GM18498 (cell line): ENCODE measurements around the gene CCN5.
"Not testable (repeated sequence)": the region's sequence is repeated elsewhere in the genome, so short reads cannot be mapped to it uniquely, and the experiment has no call there.

Experiments used
- ATAC-seq: cut with Tn5 transposase; IDR thresholded peaks from one replicate; pipeline ENCODE4 v1.9.1; 2021; ENCODE audit warnings: mild to moderate bottlenecking, moderate library complexity; ENCODE audit not compliant: unreplicated experiment

The CCN5 gene

GRCh38 chr20:44714701-44715498 lies at the start of gene CCN5:
Gene CCN5, plus strand, starts transcription at chr20:44715369. Its CDS starts 22 bp downstream, at chr20:44715391.
- ATAC-seq: no peak

- ATAC-seq: no peak
Observed at GRCh38 chr20:44666066-44666465, 49.1 kb upstream of the CCN5 start.

DNA sequence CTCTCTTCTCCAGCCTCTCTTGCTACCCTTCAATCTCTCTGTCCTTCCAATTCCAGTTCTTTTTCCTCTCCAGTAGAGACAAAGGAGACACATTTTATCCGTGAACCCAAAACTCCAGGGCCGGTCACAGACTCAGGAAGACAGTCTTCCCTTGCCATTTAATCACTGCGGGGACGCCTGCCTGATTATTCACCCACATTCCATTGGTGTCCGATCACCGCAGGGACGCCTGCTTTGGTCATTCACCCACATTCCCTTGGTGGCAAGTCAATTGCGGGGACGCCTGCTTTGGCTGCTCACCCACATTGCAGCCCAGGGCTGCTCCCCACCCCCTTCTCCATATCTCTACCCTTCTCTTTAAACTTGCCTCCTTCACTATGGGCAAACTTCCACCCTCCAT lies 44.3 kb upstream of the CCN5 start:
- ATAC-seq: not testable (repeated sequence)

GRCh38 chr20:44671541-44671940 lies 43.6 kb upstream of the CCN5 start:
- not testable (repeated sequence) for ATAC-seq

GRCh38 chr20:44672318-44672902 lies 42.8 kb upstream of the CCN5 start:
- not testable (repeated sequence) for ATAC-seq

- no peak for ATAC-seq
Observed at GRCh38 chr20:44678242-44678641, 36.9 kb upstream of the CCN5 start.

- ATAC-seq: no peak
Observed at GRCh38 chr20:44678990-44679611, 36.1 kb upstream of the CCN5 start.

DNA sequence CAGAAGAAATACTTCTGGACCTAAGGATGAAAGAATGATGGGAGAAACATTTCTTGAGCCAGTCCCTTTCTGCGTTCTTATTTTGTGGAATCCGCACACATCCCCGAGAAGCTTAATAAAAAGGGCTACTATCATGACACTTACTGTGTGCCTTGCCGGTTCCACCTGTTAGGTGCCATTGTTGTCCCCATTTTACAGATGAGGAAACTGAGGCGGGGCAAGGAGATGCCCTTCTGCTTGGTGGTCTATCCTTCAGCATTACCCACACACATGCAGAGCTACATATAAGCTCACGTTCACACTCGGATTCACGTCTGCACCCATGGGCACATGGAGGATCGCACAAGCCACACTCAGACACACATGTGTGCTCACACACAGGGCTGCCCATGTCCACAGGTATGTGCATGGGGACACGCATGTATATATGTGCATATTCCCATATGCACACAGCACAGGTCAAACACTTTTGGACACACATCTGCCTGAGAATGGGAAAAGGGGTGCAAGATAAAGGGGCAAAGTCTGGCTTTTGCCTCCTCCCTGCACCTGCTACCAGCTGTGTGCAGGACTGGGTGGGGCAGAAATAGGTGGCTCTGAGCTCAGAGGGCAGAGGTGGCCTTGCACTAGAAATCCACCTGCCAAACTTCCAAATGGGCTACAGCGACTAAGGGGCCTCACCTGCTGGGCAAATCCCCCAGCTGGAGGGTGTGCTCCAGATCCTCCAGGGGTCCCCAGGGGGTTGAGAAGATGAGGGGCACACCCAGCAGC lies 33.2 kb upstream of the CCN5 start:
- no peak for ATAC-seq

GRCh38 chr20:44683263-44684046 lies 31.7 kb upstream of the CCN5 start:
- ATAC-seq: peak; percentile 89

- no peak for ATAC-seq
Observed at GRCh38 chr20:44684047-44684967, 30.9 kb upstream of the CCN5 start.

DNA sequence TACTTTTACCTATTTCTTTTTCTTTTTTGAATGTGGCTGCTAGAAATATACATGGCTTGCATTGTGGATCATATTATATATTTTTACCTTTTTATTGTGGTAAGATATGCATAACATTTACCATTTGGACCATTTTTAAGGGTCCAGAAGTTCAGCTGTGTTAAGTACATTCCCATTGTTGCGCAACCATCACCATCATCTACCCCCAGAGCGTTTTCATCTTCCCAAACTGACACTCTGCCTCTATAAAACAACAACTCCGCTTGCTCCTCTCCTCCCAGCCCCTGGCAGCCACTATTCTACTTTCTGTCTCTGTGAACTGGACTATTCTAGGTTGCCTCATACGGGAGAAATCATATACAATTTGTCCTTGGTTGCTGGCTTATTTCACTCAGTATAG lies 28.2 kb upstream of the CCN5 start:
- ATAC-seq: no peak

- no peak for ATAC-seq
Observed at GRCh38 chr20:44688053-44688625, 27.0 kb upstream of the CCN5 start.

DNA sequence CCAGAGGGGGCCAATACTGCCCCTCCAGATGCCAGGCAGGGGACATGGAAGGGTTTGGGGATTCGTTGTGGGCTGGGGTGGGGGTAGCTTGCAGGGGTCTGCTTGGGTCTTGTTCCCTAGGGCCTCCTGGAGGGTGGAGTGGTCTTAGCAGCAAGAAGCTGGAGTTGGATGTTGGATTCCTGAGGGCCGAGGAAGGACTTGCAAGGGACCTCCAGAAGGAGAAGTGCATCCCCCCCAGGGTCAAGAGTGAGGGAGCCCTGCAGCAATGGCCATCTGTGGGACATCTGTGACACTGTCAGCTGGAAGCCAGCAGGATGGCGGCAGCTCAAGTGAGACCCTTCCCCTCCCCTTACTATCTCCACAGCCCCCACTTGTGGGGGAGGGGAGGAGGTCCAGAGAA lies 25.4 kb upstream of the CCN5 start:
- ATAC-seq: no peak

GRCh38 chr20:44690781-44691423 lies 24.3 kb upstream of the CCN5 start:
- no peak for ATAC-seq

DNA sequence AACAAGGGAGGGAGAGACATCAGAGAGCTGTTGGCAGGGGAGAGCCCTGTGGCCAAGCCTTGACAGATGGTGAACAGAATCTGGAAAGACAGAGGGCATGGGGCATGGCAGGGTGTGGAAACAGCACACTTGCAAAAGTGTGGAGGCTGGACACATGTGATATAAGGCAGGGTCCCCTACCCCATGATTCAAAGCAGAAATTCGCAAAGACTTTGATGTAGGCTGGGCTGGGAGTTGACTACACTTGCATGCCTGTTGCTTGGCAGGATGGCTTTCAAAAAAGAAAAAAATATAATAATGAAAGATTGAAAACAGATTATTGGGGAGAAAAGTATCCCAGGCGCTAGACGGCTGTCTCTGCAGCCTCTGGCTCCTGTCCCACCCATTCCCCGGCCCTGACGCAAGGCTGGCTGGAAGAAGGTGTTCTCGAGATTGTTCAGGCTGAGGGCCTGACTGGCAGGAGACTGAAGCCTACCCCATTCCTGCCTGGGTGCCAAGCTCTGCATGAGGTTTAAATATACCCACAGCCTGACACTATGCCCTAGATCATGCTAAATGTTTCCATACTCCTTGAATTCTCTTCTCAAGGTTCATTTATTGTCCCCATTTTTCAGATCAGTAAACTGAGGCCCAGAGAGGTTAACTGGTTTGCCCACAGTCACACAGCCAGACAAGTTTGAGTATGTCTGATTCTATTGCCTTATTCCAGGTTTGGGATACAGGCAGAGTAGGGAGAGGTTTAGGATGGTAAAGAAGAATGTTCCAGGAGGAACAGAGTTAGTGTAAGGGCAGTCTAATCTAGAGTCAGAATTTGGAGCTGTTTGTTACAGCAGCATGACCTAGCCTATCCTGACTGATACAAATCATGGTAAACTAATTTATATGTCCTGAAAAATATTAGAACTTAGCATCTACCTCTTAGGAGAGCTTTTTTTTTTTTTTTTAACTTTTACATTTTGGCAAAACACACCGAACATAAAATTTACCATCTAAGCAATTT lies 23.4 kb upstream of the CCN5 start:
- ATAC-seq: no peak

DNA sequence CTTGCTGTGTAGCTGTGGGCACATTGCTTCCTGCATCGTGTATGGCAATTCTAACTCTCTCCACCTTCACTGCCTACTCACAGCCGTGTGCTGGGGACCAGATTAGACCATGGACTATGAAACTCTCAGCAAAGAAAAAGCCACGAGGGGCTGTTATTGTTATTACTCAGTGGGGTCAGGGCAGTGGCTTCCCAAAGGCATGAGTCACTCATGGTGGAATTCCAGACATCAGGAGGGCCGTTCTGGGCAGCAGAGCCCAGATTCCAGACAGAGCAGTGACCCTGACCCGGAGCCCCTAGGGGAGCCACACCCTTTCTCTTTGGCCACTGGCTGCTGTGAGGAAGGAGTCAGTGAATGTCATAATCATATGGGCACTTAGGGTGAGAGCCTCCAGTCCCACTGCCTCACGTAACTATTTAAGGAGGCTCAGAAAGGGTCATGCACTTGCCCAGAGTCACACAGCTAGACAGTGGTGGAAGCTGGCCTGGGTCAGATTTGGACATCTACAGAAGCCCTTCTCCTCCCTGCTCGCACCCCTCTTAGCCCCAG lies 22.2 kb upstream of the CCN5 start:
- ATAC-seq: no peak

GRCh38 chr20:44693627-44694026 lies 21.5 kb upstream of the CCN5 start:
- no peak for ATAC-seq
